T-cell (primary cell): ENCODE data around the gene KIF19. TPM values are rescaled to one million over a fixed set of nuclear protein-coding genes. Genes with fewer than 3 reads are reported as not detected.

Experiments
- total RNA-seq, 35 experiments: library from RNA in 6 of 35; stranded (reverse) in 6 of 35; fragments of 120-200 nt in 1 of 35; gene quantifications; one replicate each; pipeline versions ENCODE4 v1.2.1 to v1.2.4 and lab custom pipeline; 2013 to 2026

KIF19 gene
- total RNA-seq, 5 donors from 2014 or later (not counting 1 experiment from before 2014, with no cell fraction given), result 0.20 to 2.0 (median 0.53) TPM

Other genes with a start within 250 kb of the KIF19 start
- 1,000 to 10,000 TPM; 1,569 to 1,786 (median 1,717) TPM for gene RPL38, start 122.5 kb upstream of the KIF19 start, total RNA-seq
- gene TTYH2, start 112.7 kb upstream of the KIF19 start, total RNA-seq, result 10 to 100 TPM; 10.0 to 21.7 (median 16.0) TPM
- gene DNAI2, start 52.0 kb upstream of the KIF19 start, total RNA-seq, result 1 to 10 TPM in 4 of 5 donors, under 1 TPM in 1; 0.80 to 5.3 (median 1.7) TPM
- gene BTBD17, start 35.6 kb downstream of the KIF19 start, total RNA-seq, result under 1 TPM in 1 of 5 donors, not detected in 4; 0.26 TPM
- not detected for gene GPR142, start 41.3 kb downstream of the KIF19 start, total RNA-seq
- gene GPRC5C, start 105.9 kb downstream of the KIF19 start, total RNA-seq, result 1 to 10 TPM in 1 of 5 donors, under 1 TPM in 2, not detected in 2; 0.46 to 1.5 (median 0.55) TPM
- gene CD300A, start 140.4 kb downstream of the KIF19 start, total RNA-seq, result 10 to 100 TPM in 4 of 5 donors, 1 to 10 TPM in 1; 9.2 to 18.8 (median 12.5) TPM
- gene CD300LB, start 205.2 kb downstream of the KIF19 start, total RNA-seq, result not detected
- under 1 TPM in 1 of 5 donors, not detected in 4; 0.18 TPM for gene CD300C, start 219.9 kb downstream of the KIF19 start, total RNA-seq
- gene CD300H, start 241.3 kb downstream of the KIF19 start, total RNA-seq, result not detected